Chondrocyte (in vitro differentiated cells): ENCODE data around the gene VEZT. TPM values are rescaled to one million over a fixed set of nuclear protein-coding genes. Genes with fewer than 3 reads are reported as not detected.
"Not testable (repeated sequence)": the region's sequence is repeated elsewhere in the genome, so short reads cannot be mapped to it uniquely, and the experiment has no call there.

Experiments used
- DNase-seq: peaks from one replicate; pipeline ENCODE4 v3.0.0; 2021; ENCODE audit warnings: mixed read lengths, low spot score
- H3K27ac Mint-ChIP-seq: one replicate; pipeline ENCODE4 v1.8.0; 2021; ENCODE audit warnings: mild to moderate bottlenecking, moderate library complexity, mixed read lengths; ENCODE audit not compliant: unreplicated experiment
- H3K27me3 Mint-ChIP-seq: 2 replicates; pipeline ENCODE4 v1.8.0; 2021; ENCODE audit warnings: low read depth, mixed read lengths
- H3K36me3 Mint-ChIP-seq: 2 replicates; pipeline ENCODE4 v1.8.0; 2021; ENCODE audit warnings: low read depth, mixed read lengths
- H3K4me1 Mint-ChIP-seq: 2 replicates; pipeline ENCODE4 v1.8.0; 2021; ENCODE audit warnings: low read depth, mild to moderate bottlenecking, mixed read lengths
- H3K4me3 Mint-ChIP-seq: one replicate; pipeline ENCODE4 v1.8.0; 2021; ENCODE audit warnings: mild to moderate bottlenecking, moderate library complexity, mixed read lengths; ENCODE audit not compliant: unreplicated experiment
- H3K9me3 Mint-ChIP-seq: 2 replicates; pipeline ENCODE4 v1.8.0; 2021; ENCODE audit warnings: low read depth, mixed read lengths
- CTCF ChIP-seq: fragments of 200-600 bp; sonication (generic); IDR thresholded peaks from 2 replicates; pipeline ENCODE4 v1.5.0; 2021; ENCODE audit warnings: antibody characterized with exemption, mild to moderate bottlenecking, moderate library complexity
- total RNA-seq: library from RNA; stranded (reverse); gene quantifications from 3 replicates; pipeline ENCODE4 v1.2.1, GENCODE V29; 2021

VEZT gene
- total RNA-seq, 1 donor from 2014 or later = 74.7 TPM

DNA sequence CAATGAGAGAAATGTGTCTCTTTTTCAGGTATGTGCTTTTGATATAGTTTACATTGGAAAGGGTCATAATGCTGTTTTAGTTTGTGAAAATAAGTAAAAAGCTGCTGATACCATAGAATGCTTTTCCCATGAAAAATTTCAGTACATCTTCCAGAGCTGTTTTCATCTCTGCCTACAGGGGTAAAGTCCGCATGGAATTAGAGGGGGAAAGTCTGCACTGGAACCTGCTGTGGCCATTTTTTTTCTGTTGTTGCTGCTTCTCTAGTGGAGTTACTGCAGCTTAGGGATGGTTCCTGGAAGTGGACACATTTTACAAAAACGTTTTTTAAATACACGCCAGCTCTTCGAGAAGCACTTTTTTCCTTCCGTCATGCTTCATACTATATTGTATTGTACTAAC is 81.3 kb downstream of the VEZT start:
- no peak overlapping the region for H3K4me3 Mint-ChIP-seq
- H3K27me3 Mint-ChIP-seq = no peaks in the 10 kb centered on the region
- no peaks in the 10 kb centered on the region for H3K9me3 Mint-ChIP-seq
- H3K27ac Mint-ChIP-seq = no peak overlapping the region
- no peak for TF ChIP-seq CTCF
- DNase-seq = no peak
- peaks cover 16% of the 10 kb centered on the region for H3K4me1 Mint-ChIP-seq
- peaks cover 24% of the 10 kb centered on the region for H3K36me3 Mint-ChIP-seq

DNA sequence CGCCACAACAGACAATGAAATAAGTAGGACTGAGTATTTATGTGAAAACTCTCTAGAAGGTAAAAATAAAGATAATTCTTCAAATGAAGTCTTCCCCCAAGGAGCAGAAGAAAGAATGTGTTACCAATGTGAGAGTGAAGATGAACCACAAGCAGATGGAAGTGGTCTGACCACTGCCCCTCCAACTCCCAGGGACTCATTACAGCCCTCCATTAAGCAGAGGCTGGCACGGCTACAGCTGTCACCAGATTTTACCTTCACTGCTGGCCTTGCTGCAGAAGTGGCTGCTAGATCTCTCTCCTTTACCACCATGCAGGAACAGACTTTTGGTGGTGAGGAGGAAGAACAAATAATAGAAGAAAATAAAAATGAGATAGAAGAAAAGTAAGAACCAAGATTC is 82.7 kb downstream of the VEZT start:
- H3K27ac Mint-ChIP-seq = no peak overlapping the region
- no peaks in the 10 kb centered on the region for H3K27me3 Mint-ChIP-seq

GRCh38 chr12:95303476-95303875 is 85.9 kb downstream of the VEZT start:
- H3K27ac Mint-ChIP-seq = no peak overlapping the region
- H3K9me3 Mint-ChIP-seq = no peaks in the 10 kb centered on the region
- no peak for TF ChIP-seq CTCF
- peaks cover 18% of the 10 kb centered on the region for H3K36me3 Mint-ChIP-seq
- DNase-seq = no peak
- H3K4me3 Mint-ChIP-seq = no peak overlapping the region
- no peaks in the 10 kb centered on the region for H3K27me3 Mint-ChIP-seq
- H3K4me1 Mint-ChIP-seq = peaks cover 32% of the 10 kb centered on the region

More for the DNA sequence above, 82.7 kb downstream of the VEZT start:
- TF ChIP-seq CTCF = no peak
- peaks cover 30% of the 10 kb centered on the region for H3K4me1 Mint-ChIP-seq
- DNase-seq = no peak
- H3K36me3 Mint-ChIP-seq = peaks cover 23% of the 10 kb centered on the region
- no peak overlapping the region for H3K4me3 Mint-ChIP-seq
- H3K9me3 Mint-ChIP-seq = no peaks in the 10 kb centered on the region

DNA sequence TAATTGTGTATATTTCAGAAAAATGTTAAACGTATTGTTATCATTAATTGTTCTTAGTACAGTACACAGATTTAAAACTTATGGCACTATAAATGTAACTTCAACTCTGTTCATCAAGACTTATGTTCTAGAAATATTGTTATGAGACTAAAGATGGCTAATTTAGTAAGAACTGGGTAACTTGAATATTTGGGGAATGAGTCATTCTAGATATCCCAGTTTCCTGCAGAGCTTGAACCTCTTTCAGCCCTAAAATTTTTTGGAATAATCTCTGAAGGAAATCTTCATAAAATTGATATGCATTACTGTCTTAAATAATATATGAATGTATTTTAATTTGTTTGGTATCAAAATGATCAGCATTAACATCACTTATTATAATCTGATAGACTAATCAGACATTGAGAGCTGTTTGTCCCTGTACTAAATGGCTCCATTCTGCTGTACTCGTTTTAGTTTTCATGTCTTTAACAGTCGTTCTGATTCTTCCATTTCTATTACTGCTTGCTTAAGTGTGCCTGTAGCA is 87.1 kb downstream of the VEZT start:
- no peak for TF ChIP-seq CTCF
- Mint-ChIP-seq H3K27me3 (no peaks in the 10 kb centered on the region), H3K9me3 (no peaks in the 10 kb centered on the region), H3K4me1 (peaks cover 32% of the 10 kb centered on the region), H3K4me3 (no peak overlapping the region), H3K27ac (no peak overlapping the region), H3K36me3 (peaks cover 19% of the 10 kb centered on the region)
- no peak for DNase-seq

- no peak overlapping the region for H3K4me3 Mint-ChIP-seq
- no peak overlapping the region for H3K27ac Mint-ChIP-seq
- peaks cover 7% of the 10 kb centered on the region for H3K36me3 Mint-ChIP-seq
- no peak for TF ChIP-seq CTCF
- no peak for DNase-seq
- peaks cover 16% of the 10 kb centered on the region for H3K4me1 Mint-ChIP-seq
- H3K27me3 Mint-ChIP-seq = no peaks in the 10 kb centered on the region
- H3K9me3 Mint-ChIP-seq = no peaks in the 10 kb centered on the region
These were observed 95.0 kb downstream of the VEZT start for GRCh38 chr12:95312656-95313055.

- not testable (repeated sequence) for H3K27ac Mint-ChIP-seq, H3K9me3 Mint-ChIP-seq, H3K27me3 Mint-ChIP-seq, H3K36me3 Mint-ChIP-seq, DNase-seq, H3K4me3 Mint-ChIP-seq
- H3K4me1 Mint-ChIP-seq = peaks cover 35% of the 10 kb centered on the region
These were observed 97.1 kb downstream of the VEZT start for GRCh38 chr12:95314756-95315155.
